Retina (tissue), 1 donor: ENCODE measurements around the gene GIPC3.
A peak's percentile ranks its signal among the peaks of the same experiment; 100 is the strongest.

Experiments
- DNase-seq: peaks from one replicate; pipeline ENCODE4 v3.0.0-alpha.2; 2016

The GIPC3 gene

GRCh38 chr19:3606690-3607289 lies 21.5 kb downstream of the GIPC3 start, which contains the start of gene TBXA2R:
TBXA2R (minus strand) TSS chr19:3606875; CDS start chr19:3600634, 6,241 bp downstream.
- peak; percentile 48 for DNase-seq

- DNase-seq, result peak; percentile 16
Observed at GRCh38 chr19:3607303-3608078, 22.2 kb downstream of the GIPC3 start.

DNA sequence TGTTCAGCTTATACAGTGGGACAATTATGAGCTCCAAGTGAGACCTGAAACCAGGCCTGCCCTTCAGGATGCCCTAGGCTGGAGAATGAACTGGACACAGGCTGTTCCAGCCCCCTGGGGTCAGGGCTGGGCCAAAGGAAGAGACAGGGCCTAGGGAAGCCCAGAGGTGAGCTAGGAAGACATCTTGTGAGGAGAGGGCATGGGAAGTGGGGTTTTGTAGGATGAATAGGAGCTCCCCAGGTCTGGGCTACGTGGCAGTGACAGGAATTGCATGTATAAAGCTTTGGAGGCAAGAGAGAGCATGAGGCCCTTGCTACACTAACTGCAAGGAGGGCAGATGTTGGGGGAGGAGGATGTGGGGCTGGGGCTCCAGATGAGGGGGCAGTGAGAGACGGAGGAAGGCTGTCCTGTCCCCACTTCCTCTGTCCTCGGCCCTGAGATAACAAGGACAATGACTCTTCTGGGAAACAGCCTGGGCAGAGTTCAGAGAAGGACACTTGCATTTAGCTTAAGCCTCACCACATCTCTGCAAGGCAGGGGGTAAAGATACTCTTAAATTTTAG lies 22.9 kb downstream of the GIPC3 start:
- DNase-seq, result no peak

- no peak for DNase-seq
Observed at GRCh38 chr19:3608750-3609322, 23.6 kb downstream of the GIPC3 start.

DNA sequence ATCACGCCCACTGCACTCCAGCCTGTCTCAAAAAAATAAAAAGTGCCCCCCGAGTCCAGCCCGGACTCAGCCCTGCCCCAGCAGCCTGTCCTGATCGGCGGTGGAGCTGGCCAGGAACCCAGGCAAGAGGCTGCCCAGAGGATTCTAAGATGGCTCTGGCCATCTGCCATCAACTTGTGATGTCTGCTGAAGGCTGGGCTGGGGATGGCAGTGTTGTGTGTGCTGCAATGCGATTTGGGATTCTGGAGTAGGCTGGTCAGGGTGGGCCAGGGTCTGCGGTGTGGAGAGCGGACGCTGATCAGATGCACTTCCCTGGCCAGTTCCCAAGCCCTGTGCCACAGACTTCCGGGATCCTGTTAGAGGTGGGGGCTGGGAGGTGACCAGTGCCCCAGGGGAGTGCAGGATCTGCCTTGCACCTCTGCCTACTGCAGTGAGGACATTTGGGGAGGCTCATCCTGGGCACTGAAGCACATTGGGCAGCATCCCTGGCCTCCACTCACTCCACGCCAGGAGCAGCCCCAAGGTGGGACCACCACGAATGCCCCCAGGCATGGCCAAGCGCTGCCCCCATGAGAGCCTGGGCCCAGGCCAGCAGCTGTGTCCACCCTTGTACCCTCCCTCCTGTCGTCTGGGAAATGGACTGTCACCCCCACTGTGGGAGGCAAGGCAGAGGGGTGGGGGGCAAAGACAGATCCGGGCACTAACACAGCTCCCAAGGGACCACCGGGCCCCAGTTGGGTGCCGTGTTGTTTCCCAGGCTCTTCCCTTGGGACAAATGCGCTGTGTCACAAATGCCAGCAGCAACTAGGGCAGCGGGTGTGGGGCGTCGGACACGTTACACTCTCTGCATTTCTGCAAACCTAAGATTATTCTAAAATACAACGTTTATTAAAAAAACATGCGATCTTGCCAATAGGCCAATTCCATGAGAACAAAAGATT lies 24.8 kb downstream of the GIPC3 start:
- DNase-seq, result no peak

GRCh38 chr19:3610745-3611717 lies 25.8 kb downstream of the GIPC3 start:
- DNase-seq, result no peak

DNA sequence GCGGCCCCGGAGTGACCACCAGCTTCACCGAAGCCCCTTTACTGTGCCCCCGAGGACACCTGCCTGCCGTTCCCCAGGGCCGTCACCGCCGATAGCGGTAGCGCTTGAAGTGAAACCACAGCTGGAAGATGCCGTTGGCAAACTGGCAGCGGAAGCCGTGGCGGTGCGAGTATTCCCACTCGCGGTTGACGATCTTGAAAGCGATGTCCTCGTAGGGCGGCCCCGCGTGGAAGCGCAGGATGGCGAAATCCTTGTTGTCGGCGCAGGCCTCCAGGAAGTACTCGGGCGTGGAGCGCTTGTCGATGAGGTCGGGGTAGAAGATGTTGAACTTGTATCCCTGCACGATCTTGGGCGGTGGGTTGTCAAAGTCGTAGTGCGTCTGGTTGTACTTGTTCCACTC lies 26.6 kb downstream of the GIPC3 start:
- no peak for DNase-seq

DNA sequence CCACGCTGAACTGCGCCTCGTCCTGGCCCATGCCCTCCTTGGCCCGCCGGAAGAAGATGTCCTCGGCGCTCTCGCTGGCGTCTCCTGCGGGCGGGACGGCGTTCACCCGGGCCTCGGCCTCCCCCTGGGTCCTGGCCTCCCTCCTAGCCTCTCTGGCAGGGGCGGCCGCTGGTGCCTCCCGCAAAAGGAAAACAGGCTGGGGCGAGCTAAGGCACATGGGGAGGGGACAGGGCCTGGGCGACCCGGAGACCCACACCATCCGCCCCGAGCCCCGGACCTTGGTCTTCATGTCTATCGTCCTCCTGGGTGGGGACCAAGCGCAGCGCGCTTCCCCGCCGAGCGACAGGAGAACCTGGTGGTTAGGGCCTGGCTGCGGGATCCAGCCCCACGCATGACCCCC lies 27.1 kb downstream of the GIPC3 start:
- no peak for DNase-seq

GRCh38 chr19:3612901-3613741 lies 27.8 kb downstream of the GIPC3 start:
- no peak for DNase-seq

DNA sequence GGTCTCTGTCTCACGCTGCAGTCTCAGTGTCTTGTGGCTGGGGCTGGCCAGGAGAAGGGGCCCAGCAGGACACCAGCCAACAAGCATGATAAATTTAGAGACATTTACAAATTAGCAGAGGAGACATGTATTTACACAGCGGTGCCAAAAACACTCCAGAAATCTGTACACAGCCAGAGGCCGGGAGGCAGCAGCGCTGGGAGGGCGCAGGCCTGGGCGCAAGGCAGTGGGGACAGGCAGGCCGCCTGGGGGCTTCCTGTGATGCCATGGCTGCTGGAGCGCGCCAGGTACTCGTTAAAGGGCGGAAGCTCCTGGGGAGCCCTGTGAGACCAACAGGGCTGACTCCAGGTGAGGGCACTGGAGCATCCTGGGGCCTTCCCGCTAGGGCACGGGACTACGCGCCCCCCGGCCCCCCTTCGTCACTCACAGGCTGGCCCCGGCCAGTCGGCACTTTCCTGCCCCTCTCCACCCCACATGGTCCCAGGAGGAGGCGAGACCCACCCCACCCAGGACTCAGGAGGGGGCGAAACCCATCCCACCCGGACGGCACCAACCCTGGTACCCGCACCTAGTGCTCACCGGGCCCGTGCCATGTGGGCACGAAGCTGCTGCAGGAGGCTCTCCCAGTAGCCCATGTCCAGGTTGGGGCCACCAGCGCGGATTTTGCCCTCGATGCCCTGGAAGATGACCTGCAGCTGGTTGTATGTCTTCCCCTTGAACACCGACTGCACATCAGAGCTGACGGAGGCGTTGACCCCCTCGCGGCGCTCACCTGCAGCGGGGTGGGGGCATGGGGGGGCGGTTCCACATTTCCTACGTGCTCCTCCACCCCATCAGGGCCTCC lies 28.8 kb downstream of the GIPC3 start:
- DNase-seq, result no peak

- DNase-seq, result no peak
Observed at GRCh38 chr19:3614858-3615505, 29.7 kb downstream of the GIPC3 start.

DNA sequence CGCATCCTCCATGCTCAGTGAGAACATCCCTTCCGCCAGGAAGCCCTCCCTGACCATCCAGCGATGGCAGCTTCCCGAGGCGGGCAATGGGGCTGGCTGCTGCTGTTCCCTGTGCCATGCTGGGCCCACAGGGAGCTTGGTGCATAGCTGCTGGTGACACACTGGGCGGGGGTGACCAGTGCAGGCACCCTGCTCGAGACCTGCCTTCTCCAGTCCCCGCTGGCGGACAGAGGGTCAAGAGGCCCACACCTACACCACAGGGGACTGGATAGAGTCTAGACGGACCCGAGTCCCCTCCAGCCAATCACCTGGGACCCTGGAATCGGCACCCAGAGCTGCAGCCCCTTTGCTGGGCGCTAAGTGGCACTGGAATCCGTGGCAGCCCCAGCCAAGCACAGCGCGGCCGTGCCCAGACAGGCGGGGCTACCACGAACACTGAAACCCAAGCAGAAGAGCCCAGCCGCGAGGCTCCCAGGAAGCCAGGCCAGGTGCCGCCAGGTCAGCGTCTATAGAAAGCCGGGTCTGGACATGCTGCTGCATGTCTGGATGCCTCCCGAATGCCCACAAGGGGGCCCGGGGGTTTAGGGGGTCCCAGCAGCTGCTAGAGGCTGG lies 30.4 kb downstream of the GIPC3 start:
- no peak for DNase-seq

GRCh38 chr19:3617463-3617862 lies 32.2 kb downstream of the GIPC3 start:
- no peak for DNase-seq

- peak; percentile 50 for DNase-seq
Observed at GRCh38 chr19:3618144-3618810, 33.0 kb downstream of the GIPC3 start.

DNA sequence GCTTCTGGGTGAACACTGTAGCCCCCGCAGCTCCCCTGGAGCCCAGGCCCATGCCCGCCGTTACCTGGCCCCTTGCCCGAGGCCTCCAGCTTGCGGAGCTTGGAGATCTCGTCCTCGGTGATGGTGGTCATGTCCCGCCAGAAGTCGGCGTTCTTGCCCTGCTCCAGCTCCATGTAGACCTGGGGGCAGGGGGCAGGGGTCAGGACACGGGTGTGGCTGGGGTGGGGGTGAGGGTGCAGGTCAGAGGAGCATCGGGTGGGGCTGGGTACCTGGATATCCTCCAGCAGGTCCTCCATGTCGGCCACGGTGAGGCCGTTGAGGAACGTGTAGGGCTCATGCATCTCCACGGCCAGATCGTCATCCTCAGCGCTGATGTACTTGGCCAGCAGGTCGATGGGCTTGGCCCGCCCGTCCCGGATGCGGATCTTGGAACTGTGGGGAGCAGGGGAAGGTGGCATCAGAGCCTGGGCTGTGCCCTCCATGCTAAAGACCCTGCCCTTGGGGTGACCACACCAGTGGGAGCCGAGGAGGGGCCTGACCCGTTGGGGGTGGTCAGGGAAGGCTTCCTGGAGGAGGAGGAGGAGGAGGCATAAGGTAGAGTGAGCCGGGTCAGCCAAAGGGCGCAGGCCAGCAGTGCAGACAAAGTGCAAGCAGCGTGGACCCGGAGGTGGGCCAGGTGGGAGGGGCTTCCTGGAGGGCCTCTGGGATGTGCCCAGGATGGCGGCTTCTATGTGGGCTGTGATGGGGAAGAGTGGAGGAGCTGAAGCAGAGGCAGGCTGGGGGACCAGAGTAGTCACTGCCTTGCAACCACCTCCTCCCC lies 33.7 kb downstream of the GIPC3 start:
- no peak for DNase-seq

DNA sequence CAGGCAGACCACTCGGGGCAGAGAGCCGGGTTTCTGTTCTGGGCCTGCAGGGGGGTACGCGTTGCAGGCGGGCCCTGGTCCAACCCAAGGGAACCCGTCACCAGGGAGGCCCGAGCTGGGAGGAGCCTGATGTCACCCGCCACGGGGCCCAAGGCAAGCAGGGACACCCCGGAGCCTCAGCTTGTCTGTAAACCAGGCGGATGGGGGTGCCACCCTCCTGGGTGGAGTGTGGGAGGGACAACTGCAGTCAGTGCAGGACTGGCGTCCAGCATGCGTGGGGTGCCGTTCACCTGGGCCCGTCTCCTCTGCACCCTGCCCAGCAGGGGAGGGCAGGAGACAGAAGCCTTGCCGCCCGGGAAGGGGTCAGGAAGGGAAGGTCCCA lies 34.3 kb downstream of the GIPC3 start:
- no peak for DNase-seq
